ENCODE data around the gene MYO3A.

MYO3A gene

GRCh38 chr10:25902002-25902401, 32.0 kb upstream of the MYO3A start:
- no peak overlapping the region for H3K27ac ChIP-seq
- TF ChIP-seq CTCF (conservative IDR thresholded peaks at IDR 0.05) = no peak

- TF ChIP-seq CTCF (conservative IDR thresholded peaks at IDR 0.05) = no peak
- no peak overlapping the region for H3K27ac ChIP-seq
Measured at GRCh38 chr10:25907261-25907660, 26.8 kb upstream of the MYO3A start.

- TF ChIP-seq CTCF (conservative IDR thresholded peaks at IDR 0.05) = no peak
- H3K27ac ChIP-seq = no peak overlapping the region
Measured at GRCh38 chr10:25912866-25913265, 21.2 kb upstream of the MYO3A start.

- no peak for TF ChIP-seq CTCF (conservative IDR thresholded peaks at IDR 0.05)
- no peak overlapping the region for H3K27ac ChIP-seq
Measured at GRCh38 chr10:25914776-25915175, 19.3 kb upstream of the MYO3A start.

GRCh38 chr10:25934621-25935139, 651 bp downstream of the MYO3A start:
- no peak for TF ChIP-seq CTCF (conservative IDR thresholded peaks at IDR 0.05)

GRCh38 chr10:25938405-25938804, 4.4 kb downstream of the MYO3A start:
- no peak overlapping the region for H3K27ac ChIP-seq
- no peak for TF ChIP-seq CTCF (conservative IDR thresholded peaks at IDR 0.05)

More at GRCh38 chr10:25934621-25935139, 651 bp downstream of the MYO3A start:
- no peak overlapping the region for H3K27ac ChIP-seq

GRCh38 chr10:25944771-25945170, 10.7 kb downstream of the MYO3A start:
- H3K27ac ChIP-seq = no peak overlapping the region
- no peak for TF ChIP-seq CTCF (conservative IDR thresholded peaks at IDR 0.05)

Data from VCaP (cell line).